ENCODE measurements around the gene CD300H.

DNA sequence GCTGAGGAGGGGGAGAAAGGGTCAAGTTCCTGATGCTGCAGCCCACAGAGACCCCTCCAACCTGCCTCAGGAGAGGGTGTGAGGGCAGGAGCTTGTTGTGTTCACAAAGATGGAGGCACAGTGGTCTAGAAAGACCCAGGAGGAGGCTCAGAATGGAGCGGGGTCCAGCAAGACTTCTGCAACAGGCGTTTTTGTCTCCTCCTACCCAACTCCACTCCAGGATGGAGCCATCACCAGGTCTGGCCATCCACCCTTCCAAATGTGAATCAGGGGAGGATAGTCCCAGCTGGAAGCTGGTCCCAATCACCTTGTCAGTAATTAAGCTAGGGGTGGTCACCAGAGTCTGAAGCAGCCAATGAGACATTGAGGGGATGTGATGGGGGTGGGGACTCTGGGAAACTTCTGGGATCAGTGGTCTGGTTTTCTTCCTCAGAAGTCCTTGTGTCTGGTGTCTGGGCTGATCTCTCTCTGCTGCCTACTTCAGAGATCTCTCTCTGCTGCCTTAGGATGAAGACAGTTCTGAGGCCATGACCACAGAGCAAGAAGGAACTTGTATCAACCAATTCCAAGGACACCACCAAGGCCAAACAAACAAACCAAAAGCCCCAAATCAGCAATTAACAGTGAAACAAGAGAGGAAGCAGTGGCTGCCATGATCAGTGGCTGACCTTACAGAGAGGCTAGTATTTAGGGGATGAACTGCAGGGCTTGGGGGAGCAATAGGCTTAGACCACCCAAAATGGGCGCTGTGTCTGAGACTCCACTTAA, 50.6 kb downstream of the CD300H start:
- TF ChIP-seq POLR2A (IDR thresholded peaks at IDR 0.05) (no peak), CTCF (IDR thresholded peaks at IDR 0.05) (no peak), EP300 (IDR thresholded peaks at IDR 0.05) (no peak)

Data from tibial nerve (tissue), 4 donors.